K562 (cell line): ENCODE measurements around the gene WWOX. TPM values are rescaled to one million over a fixed set of nuclear protein-coding genes. Genes with fewer than 3 reads are reported as not detected.

ENCODE experiments used
- SREBF2 ChIP-seq: sonication (generic); formaldehyde crosslinking; IDR thresholded peaks from 2 replicates; pipeline ENCODE4 v1.4.0; 2020; ENCODE audit warnings: mild to moderate bottlenecking, missing genetic modification reagents
- THAP12 ChIP-seq: fragments of 250-450 bp; sonication (Bioruptor Pico); IDR thresholded peaks from 2 replicates; pipeline ENCODE4 v1.9.0; 2021; ENCODE audit warnings: mild to moderate bottlenecking, inconsistent platforms
- ZBTB11 ChIP-seq, 3 experiments: fragments of 200-800 bp in 1 of 3; fragments of 250-450 bp in 1 of 3; fragments of 450-650 bp in 1 of 3; sonication (Bioruptor Pico) in 1 of 3; sonication (Bioruptor generic) in 1 of 3; formaldehyde crosslinking in 1 of 3; IDR thresholded peaks; 2 replicates each; pipeline versions ENCODE4 v1.6.1 to v1.8.0; 2016 to 2022; ENCODE audit warnings: mild to moderate bottlenecking in 2 of 3, missing genetic modification characterization in 2 of 3, missing compliant biosample characterization in 1 of 3, moderate library complexity in 1 of 3
- ZNF274 ChIP-seq: IDR thresholded peaks from 2 replicates; pipeline ENCODE4 v1.6.1; 2011; ENCODE audit warnings: low read depth, mild to moderate bottlenecking, low read length, moderate library complexity, borderline replicate concordance
- polyA plus RNA-seq, 8 experiments: library from polyadenylated mRNA; depleted of rRNA in 4 of 8; stranded (reverse) in 5 of 8; unstranded in 3 of 8; fragments of >200 nt; fragmentation: Nextera tagmentation in 2 of 8; fragmentation: Illumina TruSeq in 1 of 8; extraction: Ambion mirVana in 2 of 8; extraction: Trizol in 1 of 8; gene quantifications; 2 replicates each; pipeline versions ENCODE4 v1.2.1 to v1.2.3, GENCODE V29; 2011 to 2014; ENCODE audit warnings: inconsistent platforms in 1 of 8, missing spikeins in 1 of 8
- total RNA-seq, 7 experiments: library from RNA; depleted of rRNA in 6 of 7; stranded (reverse); fragments of >200 nt in 6 of 7; fragmentation: Illumina TruSeq in 2 of 7; extraction: Trizol in 2 of 7; gene quantifications; 2 replicates each; pipeline versions ENCODE4 v1.2.1 to v1.2.3, GENCODE V29; 2011 to 2021; ENCODE audit warnings: low replicate concordance in 1 of 7
- TF ChIP-seq, protein P1 (sequence below): conservative IDR thresholded peaks from 2 replicates; pipeline ENCODE4 v1.6.1; 2011; ENCODE audit warnings: low read depth, mild to moderate bottlenecking, low read length; ENCODE audit not compliant: control insufficient read depth

The WWOX gene
- total and polyA plus RNA-seq, 9 of the 15 experiments (the other 6 are each of a cell fraction or from before 2014, with no cell fraction given) = 1.6 to 22.7 (median 8.1) TPM

- no peak for TF ChIP-seq ZBTB11 (CRISPR knock-in tag; IDR thresholded peaks at IDR 0.05)
- no peak for TF ChIP-seq THAP12 (CRISPR knock-in tag)
- no peak for TF ChIP-seq SREBF2 (CRISPR knock-in tag)
- TF ChIP-seq, protein P1, sequence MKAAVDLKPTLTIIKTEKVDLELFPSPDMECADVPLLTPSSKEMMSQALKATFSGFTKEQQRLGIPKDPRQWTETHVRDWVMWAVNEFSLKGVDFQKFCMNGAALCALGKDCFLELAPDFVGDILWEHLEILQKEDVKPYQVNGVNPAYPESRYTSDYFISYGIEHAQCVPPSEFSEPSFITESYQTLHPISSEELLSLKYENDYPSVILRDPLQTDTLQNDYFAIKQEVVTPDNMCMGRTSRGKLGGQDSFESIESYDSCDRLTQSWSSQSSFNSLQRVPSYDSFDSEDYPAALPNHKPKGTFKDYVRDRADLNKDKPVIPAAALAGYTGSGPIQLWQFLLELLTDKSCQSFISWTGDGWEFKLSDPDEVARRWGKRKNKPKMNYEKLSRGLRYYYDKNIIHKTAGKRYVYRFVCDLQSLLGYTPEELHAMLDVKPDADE = no peak
- no peak for TF ChIP-seq ZNF274
Measured at GRCh38 chr16:78684655-78685375, 585.4 kb downstream of the WWOX start (continued).
